Measurements from ENCODE around the gene COPE.

DNA sequence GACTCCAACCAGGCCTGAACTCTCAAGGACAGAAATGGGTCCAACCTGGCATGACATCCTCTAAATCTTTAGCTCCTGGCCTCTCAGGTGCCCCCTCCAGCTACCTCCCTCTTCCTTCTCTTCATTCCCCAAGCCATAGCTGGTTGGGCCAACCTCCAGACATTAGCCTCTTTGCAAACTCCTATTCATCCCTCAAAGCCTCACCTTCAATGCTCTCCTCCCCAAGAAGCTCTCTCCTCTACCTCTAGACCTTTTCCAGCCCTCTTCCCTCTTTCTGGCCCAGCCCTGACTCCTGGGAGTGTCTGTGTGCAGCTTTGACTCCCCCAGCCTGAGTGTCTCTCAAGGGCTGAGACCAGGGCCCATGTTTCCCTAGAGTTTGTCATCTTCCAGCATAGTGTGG lies 27.1 kb upstream of the COPE start:
- TF ChIP-seq, protein P1, sequence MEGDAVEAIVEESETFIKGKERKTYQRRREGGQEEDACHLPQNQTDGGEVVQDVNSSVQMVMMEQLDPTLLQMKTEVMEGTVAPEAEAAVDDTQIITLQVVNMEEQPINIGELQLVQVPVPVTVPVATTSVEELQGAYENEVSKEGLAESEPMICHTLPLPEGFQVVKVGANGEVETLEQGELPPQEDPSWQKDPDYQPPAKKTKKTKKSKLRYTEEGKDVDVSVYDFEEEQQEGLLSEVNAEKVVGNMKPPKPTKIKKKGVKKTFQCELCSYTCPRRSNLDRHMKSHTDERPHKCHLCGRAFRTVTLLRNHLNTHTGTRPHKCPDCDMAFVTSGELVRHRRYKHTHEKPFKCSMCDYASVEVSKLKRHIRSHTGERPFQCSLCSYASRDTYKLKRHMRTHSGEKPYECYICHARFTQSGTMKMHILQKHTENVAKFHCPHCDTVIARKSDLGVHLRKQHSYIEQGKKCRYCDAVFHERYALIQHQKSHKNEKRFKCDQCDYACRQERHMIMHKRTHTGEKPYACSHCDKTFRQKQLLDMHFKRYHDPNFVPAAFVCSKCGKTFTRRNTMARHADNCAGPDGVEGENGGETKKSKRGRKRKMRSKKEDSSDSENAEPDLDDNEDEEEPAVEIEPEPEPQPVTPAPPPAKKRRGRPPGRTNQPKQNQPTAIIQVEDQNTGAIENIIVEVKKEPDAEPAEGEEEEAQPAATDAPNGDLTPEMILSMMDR (optimal IDR thresholded peaks at IDR 0.05 in 1 of 3, IDR thresholded peaks at IDR 0.05 in 1 of 3, conservative IDR thresholded peaks at IDR 0.05 in 1 of 3; ENCODE audit: extremely low read depth in 1 of 3, insufficient read depth in 2 of 3, low read length in 3 of 3): no peak
- TF ChIP-seq EZH2 (IDR thresholded peaks at IDR 0.05; ENCODE audit: low read length): no peak
